ENCODE results near the gene AAGAB. TPM values are rescaled to one million over a fixed set of nuclear protein-coding genes. Genes with fewer than 3 reads are reported as not detected.

Gene AAGAB
- total RNA-seq, 1 experiment from 2014 or later = 40.1 TPM

DNA sequence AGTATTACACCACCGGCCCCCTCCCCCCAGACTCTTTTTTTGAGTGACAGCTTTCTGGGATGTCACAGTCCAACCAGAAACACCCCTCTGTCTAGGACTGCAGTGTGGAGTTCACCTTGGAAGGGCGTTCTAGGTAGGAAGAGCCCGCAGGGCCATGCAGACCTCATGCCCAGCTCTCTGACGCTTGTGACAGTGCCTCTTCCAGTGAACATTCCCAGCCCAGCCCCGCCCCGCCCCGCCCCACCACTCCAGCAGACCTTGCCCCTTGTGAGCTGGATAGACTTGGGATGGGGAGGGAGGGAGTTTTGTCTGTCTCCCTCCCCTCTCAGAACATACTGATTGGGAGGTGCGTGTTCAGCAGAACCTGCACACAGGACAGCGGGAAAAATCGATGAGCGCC is 63.6 kb downstream of the AAGAB start:
- H4K20me1 ChIP-seq (ENCODE audit: control insufficient read depth, insufficient read depth, insufficient read length) = no peaks in the 10 kb centered on the region
- Mint-ChIP-seq H3K27ac (no peak overlapping the region), H3K9me3 (no peaks in the 10 kb centered on the region), H3K36me3 (ENCODE audit: insufficient read depth in 1 of 3, low read depth in 3 of 3) (peaks cover 4 to 61% (median 28%) of the 10 kb centered on the region in 3 experiments), H3K4me3 (no peak overlapping the region), H3K27me3 (ENCODE audit: low read depth) (no peaks in the 10 kb centered on the region), H3K4me1 (no peaks in the 10 kb centered on the region)
- H2BK20ac ChIP-seq (ENCODE audit: low read depth, low read length, poor library complexity, severe bottlenecking) = no peak overlapping the region
- WGBS (ENCODE audit: extremely low coverage, insufficient read length, low lambda C conversion rate) = no CpG with 5 or more reads among the region's 11 CpGs
- no peak overlapping the region for H3K4me2 ChIP-seq (ENCODE audit: insufficient read depth, insufficient read length, low read length)
- H2BK5ac ChIP-seq (ENCODE audit: insufficient read length, low read length) = no peak overlapping the region
- no peak overlapping the region for H3K56ac ChIP-seq (ENCODE audit: insufficient read length, low read depth, low read length)
- no peaks in the 10 kb centered on the region for H3K9me3 ChIP-seq (ENCODE audit: control insufficient read depth, low read depth, low read length)
- H4K8ac ChIP-seq (replicated peaks; ENCODE audit: insufficient read length, low read depth, low read length) = no peak overlapping the region
- H3K9ac ChIP-seq (ENCODE audit: extremely low read depth, insufficient read length, low read length) = no peak overlapping the region
- H3K23me2 ChIP-seq (ENCODE audit: insufficient read length, low read depth, low read length, poor library complexity, severe bottlenecking) = no peaks in the 10 kb centered on the region
- H3K4me1 ChIP-seq (ENCODE audit: insufficient read depth, low read length) = no peaks in the 10 kb centered on the region
- no peak overlapping the region for H3K14ac ChIP-seq (ENCODE audit: insufficient read depth, low read length)
- no peaks in the 10 kb centered on the region for H3K27me3 ChIP-seq (ENCODE audit: insufficient read depth, low read length)
- H2BK12ac ChIP-seq (ENCODE audit: insufficient read length, low read depth, low read length) = no peak overlapping the region
- H4K5ac ChIP-seq (ENCODE audit: insufficient read length, low read depth, low read length) = no peak overlapping the region
- no peak overlapping the region for H2AK5ac ChIP-seq (ENCODE audit: insufficient read length, low read length)
- H3K27ac ChIP-seq (ENCODE audit: insufficient read length, low read depth, low read length) = no peak overlapping the region
- H2AFZ ChIP-seq (ENCODE audit: low read length) = no peak overlapping the region
- TF ChIP-seq, protein P1, sequence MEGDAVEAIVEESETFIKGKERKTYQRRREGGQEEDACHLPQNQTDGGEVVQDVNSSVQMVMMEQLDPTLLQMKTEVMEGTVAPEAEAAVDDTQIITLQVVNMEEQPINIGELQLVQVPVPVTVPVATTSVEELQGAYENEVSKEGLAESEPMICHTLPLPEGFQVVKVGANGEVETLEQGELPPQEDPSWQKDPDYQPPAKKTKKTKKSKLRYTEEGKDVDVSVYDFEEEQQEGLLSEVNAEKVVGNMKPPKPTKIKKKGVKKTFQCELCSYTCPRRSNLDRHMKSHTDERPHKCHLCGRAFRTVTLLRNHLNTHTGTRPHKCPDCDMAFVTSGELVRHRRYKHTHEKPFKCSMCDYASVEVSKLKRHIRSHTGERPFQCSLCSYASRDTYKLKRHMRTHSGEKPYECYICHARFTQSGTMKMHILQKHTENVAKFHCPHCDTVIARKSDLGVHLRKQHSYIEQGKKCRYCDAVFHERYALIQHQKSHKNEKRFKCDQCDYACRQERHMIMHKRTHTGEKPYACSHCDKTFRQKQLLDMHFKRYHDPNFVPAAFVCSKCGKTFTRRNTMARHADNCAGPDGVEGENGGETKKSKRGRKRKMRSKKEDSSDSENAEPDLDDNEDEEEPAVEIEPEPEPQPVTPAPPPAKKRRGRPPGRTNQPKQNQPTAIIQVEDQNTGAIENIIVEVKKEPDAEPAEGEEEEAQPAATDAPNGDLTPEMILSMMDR (conservative IDR thresholded peaks at IDR 0.05) = no peak
- H3K79me1 ChIP-seq (ENCODE audit: insufficient read depth, low read depth, low read length, poor library complexity, severe bottlenecking) = no peaks in the 10 kb centered on the region
- no peaks in the 10 kb centered on the region for H3K79me2 ChIP-seq (ENCODE audit: insufficient read depth, low read length)
- DNase-seq = no peak
- H3K23ac ChIP-seq (ENCODE audit: insufficient read length, low read depth, low read length) = no peak overlapping the region
- no peak overlapping the region for H3K18ac ChIP-seq (ENCODE audit: insufficient read length, low read depth, low read length)
- H4K91ac ChIP-seq (ENCODE audit: insufficient read length, low read depth, low read length) = no peak overlapping the region
- no peak overlapping the region for H2BK120ac ChIP-seq (ENCODE audit: low read depth, low read length, poor library complexity, severe bottlenecking)
- H3T11ph ChIP-seq (ENCODE audit: low read length) = no peak overlapping the region
- H2BK15ac ChIP-seq (ENCODE audit: low read depth, low read length) = no peak overlapping the region
- H3K4ac ChIP-seq (ENCODE audit: low read depth, low read length) = no peak overlapping the region
